ENCODE results near the gene TBC1D30.
A peak's percentile ranks its signal among the peaks of the same experiment; 100 is the strongest.

Gene TBC1D30

GRCh38 chr12:64819816-64820402, 4.5 kb upstream of the TBC1D30 start:
- Histone ChIP-seq H3K4me1 (ENCODE audit: insufficient read depth, low read length) (peaks cover 10% of the 10 kb centered on the region), H3K9me3 (ENCODE audit: low read length) (no peaks in the 10 kb centered on the region), H2AFZ (ENCODE audit: low read depth, low read length) (no peak overlapping the region), H3K36me3 (ENCODE audit: insufficient read depth, low read length) (no peaks in the 10 kb centered on the region), H3K27me3 (ENCODE audit: insufficient read depth, low read length) (peaks cover 14% of the 10 kb centered on the region), H3K4me3 (ENCODE audit: low read length) (no peak overlapping the region)

- H3K4me3 ChIP-seq (ENCODE audit: low read length): no peak overlapping the region
- H3K4me1 ChIP-seq (ENCODE audit: insufficient read depth, low read length): peaks cover 17% of the 10 kb centered on the region
- H3K36me3 ChIP-seq (ENCODE audit: insufficient read depth, low read length): no peaks in the 10 kb centered on the region
- peaks cover 20% of the 10 kb centered on the region for H3K27me3 ChIP-seq (ENCODE audit: insufficient read depth, low read length)
- no peak overlapping the region for H2AFZ ChIP-seq (ENCODE audit: low read depth, low read length)
- H3K9me3 ChIP-seq (ENCODE audit: low read length): no peaks in the 10 kb centered on the region
These were observed 3.9 kb upstream of the TBC1D30 start for GRCh38 chr12:64820593-64820992.

GRCh38 chr12:64821116-64821630, 3.3 kb upstream of the TBC1D30 start:
- peaks cover 22% of the 10 kb centered on the region for H3K4me1 ChIP-seq (ENCODE audit: insufficient read depth, low read length)
- H3K27me3 ChIP-seq (ENCODE audit: insufficient read depth, low read length): peaks cover 26% of the 10 kb centered on the region
- H3K9me3 ChIP-seq (ENCODE audit: low read length): no peaks in the 10 kb centered on the region
- no peak overlapping the region for H2AFZ ChIP-seq (ENCODE audit: low read depth, low read length)
- H3K36me3 ChIP-seq (ENCODE audit: insufficient read depth, low read length): no peaks in the 10 kb centered on the region
- no peak overlapping the region for H3K4me3 ChIP-seq (ENCODE audit: low read length)

DNA sequence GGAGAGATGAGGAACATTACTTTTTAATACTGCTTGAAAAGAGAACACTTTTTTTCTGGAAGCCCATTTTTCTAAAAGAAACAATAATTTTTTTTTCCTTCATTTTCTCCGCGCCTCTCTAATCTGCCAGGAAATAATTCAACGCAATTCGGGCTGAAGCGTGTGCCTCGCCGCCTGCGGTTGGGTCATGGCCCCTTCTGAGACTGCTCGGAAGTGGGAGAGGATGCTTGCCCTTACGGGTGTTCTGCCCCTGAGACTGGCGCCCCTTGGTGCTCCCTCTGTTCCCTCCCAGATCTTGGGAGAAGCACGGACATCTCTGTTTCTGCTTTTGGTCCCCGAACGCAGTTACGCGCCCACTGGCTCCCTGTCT, 332 bp upstream of the TBC1D30 start:
- Histone ChIP-seq H3K27me3 (ENCODE audit: insufficient read depth, low read length) (peaks cover 31% of the 10 kb centered on the region), H3K4me3 (ENCODE audit: low read length) (peak overlapping the region; percentile 53), H2AFZ (ENCODE audit: low read depth, low read length) (peak overlapping the region; percentile 87), H3K9me3 (ENCODE audit: low read length) (no peaks in the 10 kb centered on the region), H3K4me1 (ENCODE audit: insufficient read depth, low read length) (peaks cover 26% of the 10 kb centered on the region), H3K36me3 (ENCODE audit: insufficient read depth, low read length) (no peaks in the 10 kb centered on the region)

DNA sequence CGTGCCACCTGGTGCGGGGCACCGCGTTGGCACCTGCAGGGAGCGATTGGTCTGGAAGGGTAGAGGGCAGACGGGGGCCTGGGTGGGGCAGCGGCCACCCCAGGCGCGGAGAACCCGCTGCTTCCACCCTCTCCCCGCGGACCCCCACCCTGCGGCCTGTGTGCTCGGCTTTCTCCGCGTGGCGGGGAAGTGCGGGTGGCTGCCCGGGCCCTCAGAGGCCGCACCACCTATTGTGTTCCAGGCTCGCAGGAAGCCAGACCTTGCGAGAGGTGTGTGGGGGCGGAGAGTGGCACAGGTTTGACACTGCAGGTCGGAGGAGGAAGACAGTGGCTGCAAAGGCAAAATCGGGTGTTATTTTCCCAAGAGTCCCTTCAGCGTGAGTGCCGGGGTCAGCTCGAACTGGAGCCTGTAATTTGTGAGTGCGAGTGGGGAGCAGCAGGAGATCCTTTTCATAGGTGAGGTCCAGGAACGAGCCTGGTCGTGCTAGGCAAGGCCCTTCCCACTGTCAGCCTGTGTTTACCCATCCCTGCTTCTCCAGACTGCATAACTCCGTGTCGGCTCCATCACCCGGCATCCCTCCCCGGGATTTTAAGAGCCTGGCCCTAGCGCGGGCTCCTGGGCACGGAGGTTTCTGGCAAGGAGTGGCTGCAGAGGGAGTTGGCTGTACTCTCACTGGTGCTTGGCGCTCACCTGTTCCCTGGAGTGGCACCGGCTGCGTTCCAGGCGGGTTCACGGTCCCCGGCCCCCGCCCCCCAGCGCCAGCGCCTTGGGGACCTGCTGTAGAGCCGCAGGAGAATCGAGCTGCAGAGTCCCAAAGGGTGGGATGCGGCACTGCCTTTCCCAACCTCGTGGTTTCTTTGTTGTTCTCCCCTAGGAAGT, 935 bp downstream of the TBC1D30 start:
- peak overlapping the region; percentile 87 for H2AFZ ChIP-seq (ENCODE audit: low read depth, low read length)

GRCh38 chr12:64826234-64826633, 1.8 kb downstream of the TBC1D30 start:
- Histone ChIP-seq H3K4me1 (ENCODE audit: insufficient read depth, low read length) (peaks cover 26% of the 10 kb centered on the region), H3K9me3 (ENCODE audit: low read length) (no peaks in the 10 kb centered on the region), H3K27me3 (ENCODE audit: insufficient read depth, low read length) (peaks cover 31% of the 10 kb centered on the region), H2AFZ (ENCODE audit: low read depth, low read length) (no peak overlapping the region), H3K36me3 (ENCODE audit: insufficient read depth, low read length) (no peaks in the 10 kb centered on the region), H3K4me3 (ENCODE audit: low read length) (peak overlapping the region; percentile 53)

More for the DNA sequence above, 935 bp downstream of the TBC1D30 start:
- peaks cover 31% of the 10 kb centered on the region for H3K27me3 ChIP-seq (ENCODE audit: insufficient read depth, low read length)
- no peaks in the 10 kb centered on the region for H3K36me3 ChIP-seq (ENCODE audit: insufficient read depth, low read length)
- peak overlapping the region; percentile 53 for H3K4me3 ChIP-seq (ENCODE audit: low read length)
- peaks cover 26% of the 10 kb centered on the region for H3K4me1 ChIP-seq (ENCODE audit: insufficient read depth, low read length)
- H3K9me3 ChIP-seq (ENCODE audit: low read length): no peaks in the 10 kb centered on the region

- H3K36me3 ChIP-seq (ENCODE audit: insufficient read depth, low read length): no peaks in the 10 kb centered on the region
- peaks cover 26% of the 10 kb centered on the region for H3K4me1 ChIP-seq (ENCODE audit: insufficient read depth, low read length)
- no peak overlapping the region for H2AFZ ChIP-seq (ENCODE audit: low read depth, low read length)
- no peaks in the 10 kb centered on the region for H3K9me3 ChIP-seq (ENCODE audit: low read length)
- H3K4me3 ChIP-seq (ENCODE audit: low read length): no peak overlapping the region
- peaks cover 29% of the 10 kb centered on the region for H3K27me3 ChIP-seq (ENCODE audit: insufficient read depth, low read length)
These were observed 4.3 kb downstream of the TBC1D30 start for GRCh38 chr12:64828713-64829112.

- Histone ChIP-seq H3K4me3 (ENCODE audit: low read length) (no peak overlapping the region), H3K4me1 (ENCODE audit: insufficient read depth, low read length) (no peaks in the 10 kb centered on the region), H3K36me3 (ENCODE audit: insufficient read depth, low read length) (no peaks in the 10 kb centered on the region), H3K27me3 (ENCODE audit: insufficient read depth, low read length) (no peaks in the 10 kb centered on the region), H3K9me3 (ENCODE audit: low read length) (no peaks in the 10 kb centered on the region), H2AFZ (ENCODE audit: low read depth, low read length) (no peak overlapping the region)
These were observed 9.5 kb downstream of the TBC1D30 start for GRCh38 chr12:64833928-64834327.

GRCh38 chr12:64835901-64836300, 11.5 kb downstream of the TBC1D30 start:
- H2AFZ ChIP-seq (ENCODE audit: low read depth, low read length): no peak overlapping the region
- H3K9me3 ChIP-seq (ENCODE audit: low read length): no peaks in the 10 kb centered on the region
- H3K36me3 ChIP-seq (ENCODE audit: insufficient read depth, low read length): no peaks in the 10 kb centered on the region
- H3K27me3 ChIP-seq (ENCODE audit: insufficient read depth, low read length): no peaks in the 10 kb centered on the region
- no peaks in the 10 kb centered on the region for H3K4me1 ChIP-seq (ENCODE audit: insufficient read depth, low read length)
- H3K4me3 ChIP-seq (ENCODE audit: low read length): no peak overlapping the region

DNA sequence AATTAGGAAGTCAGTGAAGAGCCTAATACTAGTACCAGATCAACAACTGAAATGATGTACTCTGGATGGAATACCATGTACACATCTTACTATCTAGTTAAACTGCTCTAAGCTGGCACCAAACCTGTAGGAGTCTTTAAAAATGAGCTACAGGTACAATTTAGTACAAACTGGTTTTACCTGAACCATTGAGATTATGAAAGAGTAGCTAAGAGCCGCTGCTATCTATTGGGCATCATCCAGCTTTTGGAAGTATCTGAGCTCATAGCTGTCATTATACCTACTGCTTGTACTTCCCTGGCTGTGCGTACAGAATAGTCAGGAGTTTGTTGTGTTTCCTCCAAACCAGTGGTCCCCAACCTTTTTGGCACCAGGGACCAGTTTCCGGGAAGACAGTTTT, 12.4 kb downstream of the TBC1D30 start:
- Histone ChIP-seq H3K27me3 (ENCODE audit: insufficient read depth, low read length) (no peaks in the 10 kb centered on the region), H3K9me3 (ENCODE audit: low read length) (no peaks in the 10 kb centered on the region), H3K4me3 (ENCODE audit: low read length) (no peak overlapping the region), H2AFZ (ENCODE audit: low read depth, low read length) (no peak overlapping the region), H3K4me1 (ENCODE audit: insufficient read depth, low read length) (no peaks in the 10 kb centered on the region), H3K36me3 (ENCODE audit: insufficient read depth, low read length) (no peaks in the 10 kb centered on the region)

DNA sequence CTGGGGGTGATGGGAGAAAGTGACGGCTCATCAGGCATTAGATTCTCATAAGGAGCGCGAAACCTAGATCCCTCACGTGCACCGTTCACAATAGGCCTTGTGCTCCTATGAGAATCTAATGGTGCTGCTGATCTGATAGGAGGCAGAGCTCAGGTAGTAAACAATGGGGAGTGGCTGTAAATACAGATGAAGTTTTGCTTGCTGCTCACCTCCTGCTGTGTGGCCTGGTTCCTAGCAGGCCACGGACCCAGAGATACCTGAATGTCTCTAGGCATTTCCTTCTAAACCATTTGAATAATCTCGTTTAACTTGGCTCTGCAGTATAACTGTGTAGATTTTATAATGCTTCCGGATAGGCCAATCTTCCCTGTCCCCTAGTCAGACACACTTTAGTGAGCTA, 13.0 kb downstream of the TBC1D30 start:
- H3K4me1 ChIP-seq (ENCODE audit: insufficient read depth, low read length): no peaks in the 10 kb centered on the region
- H3K4me3 ChIP-seq (ENCODE audit: low read length): no peak overlapping the region
- no peaks in the 10 kb centered on the region for H3K9me3 ChIP-seq (ENCODE audit: low read length)
- H2AFZ ChIP-seq (ENCODE audit: low read depth, low read length): no peak overlapping the region
- no peaks in the 10 kb centered on the region for H3K36me3 ChIP-seq (ENCODE audit: insufficient read depth, low read length)
- H3K27me3 ChIP-seq (ENCODE audit: insufficient read depth, low read length): no peaks in the 10 kb centered on the region

DNA sequence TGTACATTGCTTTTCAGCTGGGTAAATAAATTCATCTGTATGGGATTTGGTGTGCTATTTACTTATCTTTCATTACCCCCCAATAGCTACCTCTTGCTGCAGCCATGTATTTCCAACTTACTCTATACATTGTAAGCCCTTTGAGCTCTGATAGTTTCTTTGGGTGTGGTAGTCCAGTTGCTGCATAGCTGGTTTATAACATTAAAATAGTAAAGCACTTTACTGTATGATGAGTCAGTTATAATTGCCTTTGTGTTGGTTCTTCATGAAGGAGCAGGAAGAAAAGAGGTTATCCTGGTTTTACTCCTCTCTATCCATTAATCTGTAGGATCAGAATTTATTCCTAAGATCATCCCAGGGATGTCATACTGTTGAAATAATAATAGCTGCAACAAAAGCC, 15.7 kb downstream of the TBC1D30 start:
- no peaks in the 10 kb centered on the region for H3K4me1 ChIP-seq (ENCODE audit: insufficient read depth, low read length)
- no peaks in the 10 kb centered on the region for H3K36me3 ChIP-seq (ENCODE audit: insufficient read depth, low read length)
- H2AFZ ChIP-seq (ENCODE audit: low read depth, low read length): no peak overlapping the region
- no peaks in the 10 kb centered on the region for H3K9me3 ChIP-seq (ENCODE audit: low read length)
- H3K4me3 ChIP-seq (ENCODE audit: low read length): no peak overlapping the region
- no peaks in the 10 kb centered on the region for H3K27me3 ChIP-seq (ENCODE audit: insufficient read depth, low read length)

DNA sequence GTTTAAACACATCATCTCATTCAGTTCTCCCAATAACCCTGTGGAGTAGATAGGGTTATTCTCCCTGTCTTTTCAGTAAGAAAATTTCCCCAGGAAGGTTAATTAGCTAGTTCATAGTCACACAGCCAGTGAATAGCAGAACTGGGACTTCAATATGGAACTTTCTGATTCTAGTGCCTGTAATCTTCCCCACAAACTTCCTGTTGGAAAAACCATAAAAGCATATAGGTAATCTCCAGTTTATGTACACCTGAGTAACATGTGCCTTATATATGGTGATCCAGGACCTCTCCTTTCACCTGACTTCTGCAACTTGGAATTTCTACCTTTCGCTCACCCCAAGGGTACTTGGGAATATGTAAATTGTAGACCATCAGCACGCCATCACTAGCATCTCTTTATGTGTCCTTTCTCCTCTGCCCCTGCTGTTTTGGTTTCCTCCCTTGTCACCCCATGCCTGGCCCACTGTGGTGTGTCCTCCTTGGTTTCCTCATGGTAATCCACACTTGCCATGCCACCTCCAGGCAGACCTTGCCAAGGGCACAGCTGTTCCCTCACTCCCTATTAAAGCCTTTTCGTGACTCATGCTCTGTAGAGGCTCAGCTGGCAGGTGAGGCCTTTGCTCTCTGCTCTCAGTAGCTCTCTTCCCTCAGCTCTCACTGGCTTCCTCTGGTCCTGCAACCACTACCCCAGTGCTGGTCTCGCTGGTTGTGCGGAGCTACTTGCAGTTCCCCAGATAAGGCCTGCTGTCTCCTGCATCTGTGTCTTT, 16.7 kb downstream of the TBC1D30 start:
- no peaks in the 10 kb centered on the region for H3K36me3 ChIP-seq (ENCODE audit: insufficient read depth, low read length)
- H2AFZ ChIP-seq (ENCODE audit: low read depth, low read length): no peak overlapping the region
- no peaks in the 10 kb centered on the region for H3K9me3 ChIP-seq (ENCODE audit: low read length)
- no peaks in the 10 kb centered on the region for H3K4me1 ChIP-seq (ENCODE audit: insufficient read depth, low read length)
- no peaks in the 10 kb centered on the region for H3K27me3 ChIP-seq (ENCODE audit: insufficient read depth, low read length)
- no peak overlapping the region for H3K4me3 ChIP-seq (ENCODE audit: low read length)

Measured in neuron (in vitro differentiated cells).